Caco-2 (cell line): ENCODE results near the gene HES6. TPM values are rescaled to one million over a fixed set of nuclear protein-coding genes. Genes with fewer than 3 reads are reported as not detected.
"Not testable (repeated sequence)": the region's sequence is repeated elsewhere in the genome, so short reads cannot be mapped to it uniquely, and the experiment has no call there.

ENCODE experiments used
- BruUV-seq: library from RNA; stranded (reverse); fragments of 400-500 nt; replicated peaks from 2 replicates; lab custom pipeline; 2021; lab: Mats Ljungman, UMichigan
- CTCF ChIA-PET: fragments of 300-600 bp; sonication (Branson Sonifier 250); formaldehyde crosslinking; loops from one replicate; lab custom pipeline; 2022; ENCODE audit warnings: antibody characterized with exemption; lab: Charles Lee
- POLR2A ChIA-PET: fragments of 300-600 bp; sonication (Branson Sonifier 250); formaldehyde crosslinking; loops from one replicate; lab custom pipeline; 2022; ENCODE audit warnings: antibody characterized with exemption; lab: Charles Lee
- DNase-seq, 2 experiments: peaks; one replicate each; pipeline versions ENCODE4 v3.0.0 to v3.0.0-alpha.2; 2020 to 2022
- H3K27me3 ChIP-seq: replicated peaks from 2 replicates; pipeline ENCODE4 v1.6.0; 2011; ENCODE audit warnings: low read length; ENCODE audit not compliant: control insufficient read depth, insufficient read depth
- H3K36me3 ChIP-seq: 2 replicates; pipeline ENCODE4 v1.5.1; 2011; ENCODE audit warnings: low read length; ENCODE audit not compliant: control insufficient read depth, insufficient read depth
- H3K4me1 ChIP-seq: fragments of 250-450 bp; sonication (Bioruptor Pico); 2 replicates; pipeline ENCODE4 v1.5.1; 2020; ENCODE audit warnings: mild to moderate bottlenecking
- H3K4me3 ChIP-seq: 2 replicates; pipeline ENCODE4 v1.5.1; 2011; ENCODE audit warnings: low read depth, mild to moderate bottlenecking, control low read depth, low read length
- H3K9me3 ChIP-seq: fragments of 250-450 bp; sonication (Bioruptor Pico); 2 replicates; pipeline ENCODE4 v1.5.1; 2020; ENCODE audit warnings: mild to moderate bottlenecking, moderate library complexity
- H3K27ac Mint-ChIP-seq: one replicate; pipeline ENCODE4 v1.8.0; 2022; ENCODE audit warnings: mixed read lengths; ENCODE audit not compliant: unreplicated experiment
- H3K27me3 Mint-ChIP-seq: one replicate; pipeline ENCODE4 v1.8.0; 2022; ENCODE audit warnings: mixed read lengths; ENCODE audit not compliant: insufficient read depth, unreplicated experiment
- H3K36me3 Mint-ChIP-seq: one replicate; pipeline ENCODE4 v1.8.0; 2022; ENCODE audit warnings: mild to moderate bottlenecking, mixed read lengths; ENCODE audit not compliant: insufficient read depth, unreplicated experiment
- H3K4me1 Mint-ChIP-seq: one replicate; pipeline ENCODE4 v1.8.0; 2022; ENCODE audit warnings: low read depth, mixed read lengths; ENCODE audit not compliant: unreplicated experiment
- H3K4me3 Mint-ChIP-seq: one replicate; pipeline ENCODE4 v1.8.0; 2022; ENCODE audit warnings: mild to moderate bottlenecking, moderate library complexity, mixed read lengths; ENCODE audit not compliant: unreplicated experiment
- H3K9me3 Mint-ChIP-seq: one replicate; pipeline ENCODE4 v1.8.0; 2022; ENCODE audit warnings: mixed read lengths; ENCODE audit not compliant: unreplicated experiment
- CTCF ChIP-seq, 2 experiments: fragments of 200-600 bp in 1 of 2; IDR thresholded peaks; 1 replicate in 1 of 2; 2 replicates in 1 of 2; pipeline versions ENCODE4 v1.5.1 to v1.8.0; 2011 to 2022; ENCODE audit warnings: antibody characterized with exemption in 1 of 2, control low read depth in 1 of 2, inconsistent platforms in 1 of 2, low read depth in 1 of 2, low read length in 1 of 2, mild to moderate bottlenecking in 1 of 2, moderate library complexity in 1 of 2; ENCODE audit not compliant: insufficient read depth in 1 of 2, severe bottlenecking in 1 of 2, unreplicated experiment in 1 of 2
- intact Hi-C: fragments of 100-400 bp; cut with micrococcal nuclease; formaldehyde crosslinking; loops from one replicate; pipeline ENCODE4 v1.10.0; 2022; ENCODE audit not compliant: unreplicated experiment
- total RNA-seq: library from RNA; stranded (reverse); gene quantifications from 2 replicates; pipeline ENCODE4 v1.2.3, GENCODE V29; 2022

HES6 gene
- total RNA-seq, 1 experiment from 2014 or later: 22.1 TPM

- ChIA-PET POLR2A (no interaction called here), CTCF (no interaction called here)
- Histone ChIP-seq H3K4me3 (no peak overlapping the region), H3K36me3 (no peaks in the 10 kb centered on the region), H3K4me1 (peaks cover 21% of the 10 kb centered on the region), H3K27me3 (no peaks in the 10 kb centered on the region), H3K9me3 (no peaks in the 10 kb centered on the region)
- intact Hi-C loops: no loop called here
- peaks cover 16% of the 10 kb centered on the region for H3K36me3 Mint-ChIP-seq
- H3K4me1 Mint-ChIP-seq: peaks cover 8% of the 10 kb centered on the region
- H3K27ac Mint-ChIP-seq: peak overlapping the region; percentile 82
- no peak overlapping the region for H3K4me3 Mint-ChIP-seq
- BruUV-seq: no TSS peak
- no peak for DNase-seq
- H3K9me3 Mint-ChIP-seq: peaks cover 10% of the 10 kb centered on the region
- no peak for TF ChIP-seq CTCF (IDR thresholded peaks at IDR 0.05; ENCODE audit: insufficient read depth in 1 of 2, low read depth in 1 of 2, low read length in 1 of 2, severe bottlenecking in 1 of 2, unreplicated experiment in 1 of 2)
- no peaks in the 10 kb centered on the region for H3K27me3 Mint-ChIP-seq
Measured at GRCh38 chr2:238278626-238279323, 38.9 kb upstream of the HES6 start.

- Histone ChIP-seq H3K4me1 (peaks cover 28% of the 10 kb centered on the region), H3K36me3 (no peaks in the 10 kb centered on the region), H3K27me3 (no peaks in the 10 kb centered on the region), H3K9me3 (no peaks in the 10 kb centered on the region), H3K4me3 (no peak overlapping the region)
- Mint-ChIP-seq H3K27me3 (no peaks in the 10 kb centered on the region), H3K4me3 (no peak overlapping the region), H3K9me3 (peaks cover 10% of the 10 kb centered on the region), H3K36me3 (peaks cover 16% of the 10 kb centered on the region), H3K27ac (no peak overlapping the region), H3K4me1 (peaks cover 14% of the 10 kb centered on the region)
- intact Hi-C loops: no loop called here
- ChIA-PET POLR2A (no interaction called here), CTCF (no interaction called here)
- TF ChIP-seq CTCF (IDR thresholded peaks at IDR 0.05; ENCODE audit: insufficient read depth in 1 of 2, low read depth in 1 of 2, low read length in 1 of 2, severe bottlenecking in 1 of 2, unreplicated experiment in 1 of 2): no peak
- DNase-seq: no peak
- BruUV-seq: no TSS peak
Measured at GRCh38 chr2:238277695-238278094, 37.9 kb upstream of the HES6 start.

- Mint-ChIP-seq H3K4me1 (peaks cover 23% of the 10 kb centered on the region), H3K4me3 (no peak overlapping the region), H3K27me3 (no peaks in the 10 kb centered on the region), H3K27ac (no peak overlapping the region), H3K9me3 (no peaks in the 10 kb centered on the region), H3K36me3 (peaks cover 23% of the 10 kb centered on the region)
- intact Hi-C loops: no loop called here
- no peak for DNase-seq
- H3K9me3 ChIP-seq: no peaks in the 10 kb centered on the region
- ChIA-PET POLR2A (interaction anchor here (0.9 kb wide), 1 partner anchor 12 kb away, joined by 6 read pairs; no protein-coding TSS in a partner anchor), CTCF (interaction anchor here (0.7 to 1.5 kb wide), 3 partner anchors 11 to 115 kb away, joined by 3 to 5 read pairs (median 3); no protein-coding TSS in a partner anchor)
- no TSS peak for BruUV-seq
- no peak for TF ChIP-seq CTCF (IDR thresholded peaks at IDR 0.05; ENCODE audit: insufficient read depth in 1 of 2, low read depth in 1 of 2, low read length in 1 of 2, severe bottlenecking in 1 of 2, unreplicated experiment in 1 of 2)
- H3K4me3 ChIP-seq: no peak overlapping the region
- H3K36me3 ChIP-seq: no peaks in the 10 kb centered on the region; the same call in 1 of the 2 replicates
- peaks cover 45% of the 10 kb centered on the region for H3K4me1 ChIP-seq
- H3K27me3 ChIP-seq: no peaks in the 10 kb centered on the region
Measured at GRCh38 chr2:238274152-238274865, 34.5 kb upstream of the HES6 start.

GRCh38 chr2:238273433-238273832 is 33.6 kb upstream of the HES6 start:
- H3K9me3 Mint-ChIP-seq, intact Hi-C loops, H3K9me3 ChIP-seq, H3K4me3 ChIP-seq, H3K36me3 ChIP-seq, H3K27me3 Mint-ChIP-seq, H3K27me3 ChIP-seq, POLR2A ChIA-PET, H3K4me3 Mint-ChIP-seq, DNase-seq, BruUV-seq: not testable (repeated sequence)
- CTCF ChIA-PET: interaction anchor here (0.7 to 1.0 kb wide), 2 partner anchors 10 to 114 kb away, joined by 3 read pairs; no protein-coding TSS in a partner anchor
- Mint-ChIP-seq H3K27ac (peak overlapping the region; percentile 48), H3K36me3 (peaks cover 24% of the 10 kb centered on the region), H3K4me1 (peaks cover 23% of the 10 kb centered on the region)
- H3K4me1 ChIP-seq: peaks cover 45% of the 10 kb centered on the region
